Right cardiac atrium (tissue), 5 donors: ENCODE results near the gene TANGO6. TPM values are rescaled to one million over a fixed set of nuclear protein-coding genes. Genes with fewer than 3 reads are reported as not detected.
"Not testable (repeated sequence)": the region's sequence is repeated elsewhere in the genome, so short reads cannot be mapped to it uniquely, and the experiment has no call there.

Experiments used
- ATAC-seq, 2 donors: fragments of 200-7000 bp; cut with Tn5 transposase; one replicate each; pipeline versions ENCODE4 v1.8.0 to v1.9.1; 2020; ENCODE audit warnings: moderate library complexity in 2 of 2, mild to moderate bottlenecking in 1 of 2
- DNase-seq, 3 donors: peaks; one replicate each; pipeline ENCODE4 v3.0.0-alpha.2; 2020
- H3K27ac ChIP-seq: one replicate; pipeline ENCODE4 v1.5.1; 2013; ENCODE audit warnings: mild to moderate bottlenecking, low read length, control low read depth, moderate library complexity
- H3K27me3 ChIP-seq: one replicate; pipeline ENCODE4 v1.6.1; 2013; ENCODE audit not compliant: control insufficient read depth, insufficient read depth
- H3K4me1 ChIP-seq: one replicate; pipeline ENCODE4 v1.6.1; 2013; ENCODE audit warnings: low read length; ENCODE audit not compliant: control insufficient read depth, insufficient read depth
- H3K4me3 ChIP-seq: one replicate; pipeline ENCODE4 v1.5.1; 2013; ENCODE audit warnings: low read length, control low read depth
- H3K9me3 ChIP-seq: one replicate; pipeline ENCODE4 v1.6.1; 2013; ENCODE audit warnings: low read length; ENCODE audit not compliant: control insufficient read depth
- WGBS: extraction: QIAGEN DNeasy Blood & Tissue Kit; methylation state at CpG from one replicate; pipeline ENCODE4 v1.1.7; 2013; 5-methylcytosine and 5-hydroxymethylcytosine counted together
- intact Hi-C, 4 donors: fragments of 100-400 bp; cut with DNase I; formaldehyde crosslinking; loops; one replicate each; pipeline versions ENCODE4 v1.11.0 to v1.14.0; 2022 to 2023
- polyA plus RNA-seq: library from polyadenylated mRNA; stranded (reverse); fragments of 200-250 nt; gene quantifications from one replicate; pipeline ENCODE4 v1.2.3, GENCODE V29; 2013
- total RNA-seq, 4 donors: library from RNA; stranded (reverse); fragmentation: NEBNext Ultra II Directional; extraction: Animal tissue kit (Norgen Biotek cat#: 25700); gene quantifications; one replicate each; pipeline ENCODE4 v1.2.1, GENCODE V29; 2021
- donor health status: healthy with polysubstance abuse.
- donor health status: DM: no; HTN: yes; CAD: no.
- donor health status: DM: no; HTN: no; CAD: no.
- donor health status: DM: no; HTN: yes; CAD: no; lungs with severe emphysema.
- donor health status: DM: yes; HTN: yes; CAD: no.

The TANGO6 gene
- total and polyA plus RNA-seq, 5 donors, result 2.1 to 11.5 (median 9.7) TPM

GRCh38 chr16:69040144-69040909 lies 197.0 kb downstream of the TANGO6 start:
- 96% methylated on average over 6 of the region's 6 CpGs for WGBS
- no peak for ATAC-seq
- intact Hi-C loops, result no loop called here

GRCh38 chr16:69048328-69049120 lies 205.2 kb downstream of the TANGO6 start:
- Histone ChIP-seq H3K4me1 (no peaks in the 10 kb centered on the region), H3K9me3 (no peaks in the 10 kb centered on the region), H3K27me3 (no peaks in the 10 kb centered on the region), H3K27ac (no peak overlapping the region), H3K4me3 (no peak overlapping the region)
- intact Hi-C loops, result no loop called here
- DNase-seq (no peak), ATAC-seq (no peak)
- 90% methylated on average over 4 of the region's 4 CpGs for WGBS

More at GRCh38 chr16:69040144-69040909, 197.0 kb downstream of the TANGO6 start:
- no peak overlapping the region for H3K4me3 ChIP-seq
- no peaks in the 10 kb centered on the region for H3K9me3 ChIP-seq
- H3K4me1 ChIP-seq, result no peaks in the 10 kb centered on the region
- DNase-seq, result no peak
- H3K27ac ChIP-seq, result no peak overlapping the region
- H3K27me3 ChIP-seq, result no peaks in the 10 kb centered on the region

GRCh38 chr16:69049146-69049545 lies 205.8 kb downstream of the TANGO6 start:
- ATAC-seq (no peak), DNase-seq (no peak)
- intact Hi-C loops, result no loop called here
- Histone ChIP-seq H3K27ac (no peak overlapping the region), H3K4me1 (no peaks in the 10 kb centered on the region), H3K9me3 (no peaks in the 10 kb centered on the region), H3K27me3 (no peaks in the 10 kb centered on the region), H3K4me3 (no peak overlapping the region)
- WGBS, result 93% methylated on average over 5 of the region's 5 CpGs

GRCh38 chr16:69049603-69050375 lies 206.5 kb downstream of the TANGO6 start:
- H3K27me3 ChIP-seq, result no peaks in the 10 kb centered on the region
- no peak overlapping the region for H3K4me3 ChIP-seq
- intact Hi-C loops, result no loop called here
- no peaks in the 10 kb centered on the region for H3K9me3 ChIP-seq
- WGBS, result 96% methylated on average over 5 of the region's 5 CpGs
- ATAC-seq (no peak), DNase-seq (no peak)
- no peaks in the 10 kb centered on the region for H3K4me1 ChIP-seq
- H3K27ac ChIP-seq, result no peak overlapping the region

- H3K4me1 ChIP-seq, H3K27me3 ChIP-seq, H3K27ac ChIP-seq, H3K4me3 ChIP-seq, H3K9me3 ChIP-seq, ATAC-seq, intact Hi-C loops, DNase-seq: not testable (repeated sequence)
- WGBS, result 99% methylated on average over 3 of the region's 3 CpGs
These were observed 208.1 kb downstream of the TANGO6 start for GRCh38 chr16:69051517-69051830.

GRCh38 chr16:69055008-69055407 lies 211.7 kb downstream of the TANGO6 start:
- DNase-seq (no peak), ATAC-seq (no peak)
- Histone ChIP-seq H3K27ac (no peak overlapping the region), H3K4me1 (no peaks in the 10 kb centered on the region), H3K9me3 (no peaks in the 10 kb centered on the region), H3K27me3 (no peaks in the 10 kb centered on the region), H3K4me3 (no peak overlapping the region)
- intact Hi-C loops, result no loop called here
- WGBS, result 90% methylated on average over 3 of the region's 3 CpGs

- no peaks in the 10 kb centered on the region for H3K4me1 ChIP-seq
- H3K9me3 ChIP-seq, result no peaks in the 10 kb centered on the region
- no peak overlapping the region for H3K4me3 ChIP-seq
- intact Hi-C loops, result no loop called here
- no peak overlapping the region for H3K27ac ChIP-seq
- no peak for ATAC-seq
- no peaks in the 10 kb centered on the region for H3K27me3 ChIP-seq
- 93% methylated on average over 1 of the region's 1 CpG for WGBS
- no peak for DNase-seq
These were observed 212.6 kb downstream of the TANGO6 start for GRCh38 chr16:69055980-69056379.

GRCh38 chr16:69056421-69056820 lies 213.1 kb downstream of the TANGO6 start:
- H3K27ac ChIP-seq, result no peak overlapping the region
- ATAC-seq (no peak), DNase-seq (no peak)
- H3K4me3 ChIP-seq, result no peak overlapping the region
- intact Hi-C loops, result no loop called here
- no peaks in the 10 kb centered on the region for H3K9me3 ChIP-seq
- no peaks in the 10 kb centered on the region for H3K4me1 ChIP-seq
- 83% methylated on average over 3 of the region's 3 CpGs for WGBS
- H3K27me3 ChIP-seq, result no peaks in the 10 kb centered on the region

- 62% methylated on average over 11 of the region's 11 CpGs for whole genome bisulfite sequencing
- DNase-seq (no peak), ATAC-seq (peak in 1 of 2 donors; percentile 23)
- Histone ChIP-seq H3K27me3 (no peaks in the 10 kb centered on the region), H3K27ac (no peak overlapping the region), H3K4me3 (no peak overlapping the region), H3K4me1 (no peaks in the 10 kb centered on the region), H3K9me3 (no peaks in the 10 kb centered on the region)
- intact Hi-C loops, result no loop called here
These were observed 214.4 kb downstream of the TANGO6 start for GRCh38 chr16:69057400-69058378.

GRCh38 chr16:69063491-69063890 lies 220.2 kb downstream of the TANGO6 start:
- intact Hi-C loops, H3K4me3 ChIP-seq, ATAC-seq, H3K4me1 ChIP-seq, DNase-seq, H3K27me3 ChIP-seq, H3K27ac ChIP-seq, H3K9me3 ChIP-seq: not testable (repeated sequence)
- 98% methylated on average over 8 of the region's 8 CpGs for WGBS
